Caco-2 (cell line): ENCODE data around the gene PGBD5. TPM values are rescaled to one million over a fixed set of nuclear protein-coding genes. Genes with fewer than 3 reads are reported as not detected.

Experiments
- BruUV-seq: library from RNA; stranded (reverse); fragments of 400-500 nt; replicated peaks from 2 replicates; lab custom pipeline; 2021; lab: Mats Ljungman, UMichigan
- CTCF ChIA-PET: fragments of 300-600 bp; sonication (Branson Sonifier 250); formaldehyde crosslinking; loops from one replicate; lab custom pipeline; 2022; ENCODE audit warnings: antibody characterized with exemption; lab: Charles Lee
- POLR2A ChIA-PET: fragments of 300-600 bp; sonication (Branson Sonifier 250); formaldehyde crosslinking; loops from one replicate; lab custom pipeline; 2022; ENCODE audit warnings: antibody characterized with exemption; lab: Charles Lee
- DNase-seq, 2 experiments: peaks; one replicate each; pipeline versions ENCODE4 v3.0.0 to v3.0.0-alpha.2; 2020 to 2022
- H3K27me3 ChIP-seq: replicated peaks from 2 replicates; pipeline ENCODE4 v1.6.0; 2011; ENCODE audit warnings: low read length; ENCODE audit not compliant: control insufficient read depth, insufficient read depth
- H3K36me3 ChIP-seq: 2 replicates; pipeline ENCODE4 v1.5.1; 2011; ENCODE audit warnings: low read length; ENCODE audit not compliant: control insufficient read depth, insufficient read depth
- H3K4me1 ChIP-seq: fragments of 250-450 bp; sonication (Bioruptor Pico); 2 replicates; pipeline ENCODE4 v1.5.1; 2020; ENCODE audit warnings: mild to moderate bottlenecking
- H3K4me3 ChIP-seq: 2 replicates; pipeline ENCODE4 v1.5.1; 2011; ENCODE audit warnings: low read depth, mild to moderate bottlenecking, control low read depth, low read length
- H3K9me3 ChIP-seq: fragments of 250-450 bp; sonication (Bioruptor Pico); 2 replicates; pipeline ENCODE4 v1.5.1; 2020; ENCODE audit warnings: mild to moderate bottlenecking, moderate library complexity
- H3K27ac Mint-ChIP-seq: one replicate; pipeline ENCODE4 v1.8.0; 2022; ENCODE audit warnings: mixed read lengths; ENCODE audit not compliant: unreplicated experiment
- H3K27me3 Mint-ChIP-seq: one replicate; pipeline ENCODE4 v1.8.0; 2022; ENCODE audit warnings: mixed read lengths; ENCODE audit not compliant: insufficient read depth, unreplicated experiment
- H3K36me3 Mint-ChIP-seq: one replicate; pipeline ENCODE4 v1.8.0; 2022; ENCODE audit warnings: mild to moderate bottlenecking, mixed read lengths; ENCODE audit not compliant: insufficient read depth, unreplicated experiment
- H3K4me1 Mint-ChIP-seq: one replicate; pipeline ENCODE4 v1.8.0; 2022; ENCODE audit warnings: low read depth, mixed read lengths; ENCODE audit not compliant: unreplicated experiment
- H3K4me3 Mint-ChIP-seq: one replicate; pipeline ENCODE4 v1.8.0; 2022; ENCODE audit warnings: mild to moderate bottlenecking, moderate library complexity, mixed read lengths; ENCODE audit not compliant: unreplicated experiment
- H3K9me3 Mint-ChIP-seq: one replicate; pipeline ENCODE4 v1.8.0; 2022; ENCODE audit warnings: mixed read lengths; ENCODE audit not compliant: unreplicated experiment
- CTCF ChIP-seq, 2 experiments: fragments of 200-600 bp in 1 of 2; IDR thresholded peaks; 1 replicate in 1 of 2; 2 replicates in 1 of 2; pipeline versions ENCODE4 v1.5.1 to v1.8.0; 2011 to 2022; ENCODE audit warnings: antibody characterized with exemption in 1 of 2, control low read depth in 1 of 2, inconsistent platforms in 1 of 2, low read depth in 1 of 2, low read length in 1 of 2, mild to moderate bottlenecking in 1 of 2, moderate library complexity in 1 of 2; ENCODE audit not compliant: insufficient read depth in 1 of 2, severe bottlenecking in 1 of 2, unreplicated experiment in 1 of 2
- intact Hi-C: fragments of 100-400 bp; cut with micrococcal nuclease; formaldehyde crosslinking; loops from one replicate; pipeline ENCODE4 v1.10.0; 2022; ENCODE audit not compliant: unreplicated experiment
- total RNA-seq: library from RNA; stranded (reverse); gene quantifications from 2 replicates; pipeline ENCODE4 v1.2.3, GENCODE V29; 2022

PGBD5 gene
- total RNA-seq, 1 experiment from 2014 or later, result 2.4 TPM

DNA sequence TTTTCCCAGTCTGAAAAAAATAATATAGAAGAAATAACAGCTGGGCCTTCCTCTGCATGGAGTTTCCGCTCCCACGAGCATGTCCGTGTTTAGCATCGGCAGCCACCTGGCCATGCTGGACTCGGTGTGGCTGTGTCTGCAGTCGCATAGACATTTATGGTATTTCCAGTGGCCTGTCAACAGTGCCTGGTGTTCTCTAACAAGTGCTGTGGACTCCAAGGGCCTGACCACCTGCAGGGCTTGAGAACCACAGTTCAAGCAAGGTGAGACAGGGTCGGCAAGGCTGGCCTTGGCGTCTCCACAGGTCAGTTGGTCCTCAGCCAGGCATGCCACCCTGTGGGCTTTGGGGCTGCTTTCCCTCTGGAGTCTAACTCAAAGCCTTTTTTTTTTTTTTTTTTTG is 124.8 kb downstream of the PGBD5 start:
- Mint-ChIP-seq H3K27me3 (no peaks in the 10 kb centered on the region), H3K4me3 (no peak overlapping the region), H3K4me1 (peaks cover 12% of the 10 kb centered on the region), H3K9me3 (no peaks in the 10 kb centered on the region), H3K36me3 (no peaks in the 10 kb centered on the region), H3K27ac (no peak overlapping the region)
- Histone ChIP-seq H3K4me3 (no peak overlapping the region), H3K27me3 (no peaks in the 10 kb centered on the region), H3K4me1 (peaks cover 10% of the 10 kb centered on the region), H3K9me3 (no peaks in the 10 kb centered on the region), H3K36me3 (no peaks in the 10 kb centered on the region)
- ChIA-PET CTCF (no interaction called here), POLR2A (no interaction called here)
- no peak for DNase-seq
- TF ChIP-seq CTCF (IDR thresholded peaks at IDR 0.05; ENCODE audit: insufficient read depth in 1 of 2, low read depth in 1 of 2, low read length in 1 of 2, severe bottlenecking in 1 of 2, unreplicated experiment in 1 of 2), result no peak
- intact Hi-C loops, result no loop called here
- BruUV-seq, result no TSS peak

DNA sequence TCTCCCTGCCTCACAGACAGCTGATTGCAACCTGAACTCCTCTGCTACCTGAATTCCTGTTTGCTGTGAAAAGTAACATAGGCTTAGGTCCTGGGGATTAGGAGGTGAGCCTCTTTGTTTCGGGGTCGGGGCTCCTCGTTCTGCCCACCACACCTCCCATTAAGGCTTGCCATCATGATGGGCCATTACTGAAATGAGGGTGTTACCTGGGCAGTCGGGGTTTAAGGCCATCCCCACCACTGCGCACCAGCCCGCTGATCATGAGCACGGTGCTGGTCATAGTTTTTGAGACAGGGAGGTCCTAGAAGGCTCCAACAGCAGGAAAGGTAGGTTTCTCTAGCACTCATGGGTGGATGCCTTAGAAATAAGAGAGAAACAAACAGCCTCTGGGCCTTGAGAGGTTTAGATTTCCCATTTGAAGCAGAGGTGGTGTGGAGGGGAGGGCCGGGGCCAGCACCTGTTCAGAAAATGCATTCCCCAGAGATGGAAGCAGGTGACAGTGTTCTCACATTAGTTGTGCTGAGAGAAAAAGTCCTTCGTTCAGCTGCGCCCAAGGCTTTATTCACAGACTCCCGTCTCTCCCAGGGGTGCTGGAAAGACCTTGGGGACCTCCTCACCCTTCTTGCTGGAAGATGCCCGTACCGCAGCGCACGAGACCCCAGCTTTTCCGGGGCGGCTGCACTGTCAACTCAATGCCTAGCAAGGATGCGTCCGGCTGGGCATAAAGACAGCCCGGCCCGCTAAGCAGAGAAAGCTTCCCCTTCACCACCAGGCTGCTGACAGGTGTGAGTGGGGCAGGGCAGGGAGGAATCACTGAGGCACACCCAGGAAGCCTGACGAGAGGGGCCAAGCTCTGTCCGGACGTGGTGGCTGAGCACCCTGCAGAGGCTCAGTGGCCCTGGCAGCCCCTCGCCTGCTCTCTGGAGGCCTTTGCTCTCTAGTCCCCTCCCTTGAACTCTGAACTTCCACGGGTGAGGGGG is 125.5 kb downstream of the PGBD5 start:
- no peaks in the 10 kb centered on the region for H3K36me3 ChIP-seq
- no peaks in the 10 kb centered on the region for H3K36me3 Mint-ChIP-seq
- H3K4me3 Mint-ChIP-seq, result no peak overlapping the region
- peaks cover 10% of the 10 kb centered on the region for H3K4me1 ChIP-seq
- CTCF ChIA-PET, result no interaction called here
- peaks cover 12% of the 10 kb centered on the region for H3K4me1 Mint-ChIP-seq
- no TSS peak for BruUV-seq
- no peaks in the 10 kb centered on the region for H3K9me3 Mint-ChIP-seq
- H3K27me3 ChIP-seq, result no peaks in the 10 kb centered on the region
- intact Hi-C loops, result no loop called here
- H3K27me3 Mint-ChIP-seq, result no peaks in the 10 kb centered on the region
- no peak overlapping the region for H3K4me3 ChIP-seq
- H3K27ac Mint-ChIP-seq, result no peak overlapping the region
- no peak for DNase-seq
- no peak for TF ChIP-seq CTCF (IDR thresholded peaks at IDR 0.05; ENCODE audit: insufficient read depth in 1 of 2, low read depth in 1 of 2, low read length in 1 of 2, severe bottlenecking in 1 of 2, unreplicated experiment in 1 of 2)
- no peaks in the 10 kb centered on the region for H3K9me3 ChIP-seq
- POLR2A ChIA-PET, result no interaction called here

GRCh38 chr1:230299191-230300006 is 126.7 kb downstream of the PGBD5 start:
- CTCF ChIA-PET, result no interaction called here
- Histone ChIP-seq H3K36me3 (no peaks in the 10 kb centered on the region), H3K4me3 (no peak overlapping the region), H3K4me1 (peaks cover 10% of the 10 kb centered on the region), H3K9me3 (no peaks in the 10 kb centered on the region), H3K27me3 (no peaks in the 10 kb centered on the region)
- no peaks in the 10 kb centered on the region for H3K9me3 Mint-ChIP-seq
- H3K27ac Mint-ChIP-seq, result peak overlapping the region; percentile 60
- BruUV-seq, result no TSS peak
- no peak for TF ChIP-seq CTCF (IDR thresholded peaks at IDR 0.05; ENCODE audit: insufficient read depth in 1 of 2, low read depth in 1 of 2, low read length in 1 of 2, severe bottlenecking in 1 of 2, unreplicated experiment in 1 of 2)
- peak overlapping the region; percentile 34 for H3K4me3 Mint-ChIP-seq
- H3K4me1 Mint-ChIP-seq, result peaks cover 12% of the 10 kb centered on the region
- no peaks in the 10 kb centered on the region for H3K36me3 Mint-ChIP-seq
- intact Hi-C loops, result no loop called here
- H3K27me3 Mint-ChIP-seq, result no peaks in the 10 kb centered on the region
- POLR2A ChIA-PET, result no interaction called here
- DNase-seq, result peak; percentile 47 to 48
